CD14-positive monocyte (primary cell): ENCODE measurements around the gene CYP4F8. TPM values are rescaled to one million over a fixed set of nuclear protein-coding genes. Genes with fewer than 3 reads are reported as not detected.

Source experiments
- DNase-seq, 3 donors: peaks; one replicate each; pipeline ENCODE4 v3.0.0-alpha.2; 2011 to 2022
- H2AFZ ChIP-seq: 2 replicates; pipeline ENCODE4 v1.6.0; 2012; ENCODE audit warnings: mild to moderate bottlenecking, low read depth, low read length, inconsistent platforms; ENCODE audit not compliant: insufficient read depth, poor library complexity, severe bottlenecking
- H3K27ac ChIP-seq, 2 donors: 1 replicate in 1 of 2; 2 replicates in 1 of 2; pipeline ENCODE4 v1.5.1; 2012 to 2013; ENCODE audit warnings: low read length in 2 of 2, control low read depth in 1 of 2, inconsistent platforms in 1 of 2, low read depth in 1 of 2, mild to moderate bottlenecking in 1 of 2
- H3K27me3 ChIP-seq, 2 donors: one replicate each; pipeline versions ENCODE4 v1.6.0 to v1.6.1; 2011 to 2013; ENCODE audit warnings: low read length in 2 of 2; ENCODE audit not compliant: control insufficient read depth in 2 of 2, insufficient read depth in 2 of 2
- H3K36me3 ChIP-seq, 2 donors: replicated peaks in 1 of 2; 1 replicate in 1 of 2; 2 replicates in 1 of 2; pipeline versions ENCODE4 v1.5.1 to v1.6.1; 2012 to 2013; ENCODE audit warnings: low read length in 2 of 2, control low read depth in 1 of 2, inconsistent platforms in 1 of 2, mild to moderate bottlenecking in 1 of 2; ENCODE audit not compliant: insufficient read depth in 2 of 2, control insufficient read depth in 1 of 2
- H3K4me1 ChIP-seq, 2 donors: 1 replicate in 1 of 2; 2 replicates in 1 of 2; pipeline versions ENCODE4 v1.5.1 to v1.6.1; 2012 to 2013; ENCODE audit warnings: low read length in 2 of 2, control low read depth in 1 of 2, inconsistent platforms in 1 of 2, mild to moderate bottlenecking in 1 of 2, moderate library complexity in 1 of 2; ENCODE audit not compliant: insufficient read depth in 2 of 2, control insufficient read depth in 1 of 2
- H3K4me2 ChIP-seq: replicated peaks from 2 replicates; pipeline ENCODE3; 2012; ENCODE audit warnings: low read length, moderate library complexity, mild to moderate bottlenecking; ENCODE audit not compliant: poor library complexity, severe bottlenecking; ENCODE audit errors: extremely low read depth
- H3K4me3 ChIP-seq, 3 experiments: fragments of 200-600 bp in 1 of 3; sonication (generic) in 1 of 3; replicated peaks in 1 of 3; 1 replicate in 2 of 3; 2 replicates in 1 of 3; pipeline ENCODE4 v1.5.1; 2011 to 2013; ENCODE audit warnings: low read length in 3 of 3, mild to moderate bottlenecking in 3 of 3, control low read depth in 2 of 3, low read depth in 2 of 3, inconsistent platforms in 1 of 3, moderate library complexity in 1 of 3
- H3K79me2 ChIP-seq: 2 replicates; pipeline ENCODE4 v1.6.0; 2012; ENCODE audit warnings: mild to moderate bottlenecking, control low read depth, inconsistent platforms, low read length, moderate library complexity; ENCODE audit not compliant: insufficient read depth
- H3K9ac ChIP-seq: 2 replicates; pipeline ENCODE4 v1.6.0; 2017; ENCODE audit warnings: low read length, mild to moderate bottlenecking; ENCODE audit not compliant: insufficient read depth, poor library complexity, severe bottlenecking
- H3K9me3 ChIP-seq, 2 donors: replicated peaks in 1 of 2; 1 replicate in 1 of 2; 2 replicates in 1 of 2; pipeline versions ENCODE4 v1.5.1 to v1.6.1; 2012 to 2013; ENCODE audit warnings: low read length in 2 of 2, control low read depth in 1 of 2; ENCODE audit not compliant: control insufficient read depth in 1 of 2, insufficient read depth in 1 of 2
- H4K20me1 ChIP-seq: 2 replicates; pipeline ENCODE4 v1.6.0; 2012; ENCODE audit warnings: mild to moderate bottlenecking, low read length, control low read depth, moderate library complexity; ENCODE audit not compliant: insufficient read depth
- H3K27ac Mint-ChIP-seq, 7 donors: one replicate each; pipeline ENCODE4 v1.8.0; 2020; ENCODE audit warnings: mild to moderate bottlenecking in 7 of 7, mixed read lengths in 7 of 7, moderate library complexity in 6 of 7, inconsistent platforms in 2 of 7
- H3K27me3 Mint-ChIP-seq, 3 donors: one replicate each; pipeline ENCODE4 v1.8.0; 2021 to 2022; ENCODE audit warnings: low read depth in 3 of 3, mild to moderate bottlenecking in 3 of 3, mixed read lengths in 3 of 3, moderate library complexity in 3 of 3, inconsistent platforms in 1 of 3
- H3K36me3 Mint-ChIP-seq, 2 donors: one replicate each; pipeline ENCODE4 v1.8.0; 2020; ENCODE audit warnings: mixed read lengths in 2 of 2, inconsistent platforms in 1 of 2, mild to moderate bottlenecking in 1 of 2
- H3K4me1 Mint-ChIP-seq: one replicate; pipeline ENCODE4 v1.8.0; 2020; ENCODE audit warnings: mild to moderate bottlenecking, mixed read lengths
- H3K4me3 Mint-ChIP-seq, 2 donors: one replicate each; pipeline ENCODE4 v1.8.0; 2020; ENCODE audit warnings: mild to moderate bottlenecking in 2 of 2, mixed read lengths in 2 of 2, moderate library complexity in 1 of 2
- H3K9me3 Mint-ChIP-seq, 7 donors: one replicate each; pipeline ENCODE4 v1.8.0; 2020 to 2022; ENCODE audit warnings: mixed read lengths in 7 of 7, mild to moderate bottlenecking in 6 of 7, moderate library complexity in 6 of 7, inconsistent platforms in 2 of 7
- WGBS: methylation state at CpG from one replicate; pipeline ENCODE4 v1.1.5; 2013; ENCODE audit warnings: missing lambda C conversion rate; ENCODE audit not compliant: insufficient coverage; 5-methylcytosine and 5-hydroxymethylcytosine counted together
- intact Hi-C, 2 donors: fragments of 100-400 bp; cut with micrococcal nuclease; formaldehyde crosslinking; loops; one replicate each; pipeline versions ENCODE4 v1.15.0 to v1.15.1; 2023
- polyA plus RNA-seq, 3 donors: library from polyadenylated mRNA; depleted of rRNA in 1 of 3; unstranded in 2 of 3; stranded (reverse) in 1 of 3; fragments of 300-500 nt in 2 of 3; fragments of >200 nt in 1 of 3; fragmentation: Illumina TruSeq in 2 of 3; gene quantifications; 1 replicate in 2 of 3; 2 replicates in 1 of 3; pipeline ENCODE4 v1.2.3, GENCODE V29; 2012 to 2021
- TF ChIP-seq, protein P1 (sequence below): fragments of 200-600 bp; IDR thresholded peaks from one replicate; pipeline ENCODE4 v1.8.0; 2022; ENCODE audit warnings: antibody characterized with exemption, mild to moderate bottlenecking

The CYP4F8 gene
- polyA plus RNA-seq, 3 donors, result not detected

DNA sequence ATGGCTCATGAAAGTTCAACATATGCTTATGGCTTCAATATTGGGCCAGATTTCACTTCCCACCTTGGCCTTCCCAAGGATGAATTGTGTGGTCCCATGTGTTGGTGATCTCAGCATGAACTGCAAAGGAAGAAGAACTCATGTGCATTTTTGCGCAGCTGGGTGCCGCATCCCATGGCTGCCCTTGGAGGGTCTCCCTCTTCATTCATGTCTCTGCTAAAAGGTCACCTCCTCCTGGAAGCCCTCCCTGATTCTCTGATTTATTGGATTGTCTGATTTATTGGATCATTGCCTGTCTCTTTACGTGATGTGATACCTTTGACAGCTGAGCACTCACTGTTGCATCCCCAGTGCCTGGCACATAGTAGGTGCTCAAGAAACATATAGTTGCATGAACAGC, 1.7 kb upstream of the CYP4F8 start:
- no peaks in the 10 kb centered on the region for H3K4me1 ChIP-seq
- WGBS, result 80% methylated on average over 1 of the region's 3 CpGs
- H3K79me2 ChIP-seq, result no peaks in the 10 kb centered on the region
- no peak overlapping the region for H3K27ac ChIP-seq
- no peaks in the 10 kb centered on the region for H3K27me3 ChIP-seq
- H2AFZ ChIP-seq, result no peak overlapping the region
- TF ChIP-seq, protein P1, sequence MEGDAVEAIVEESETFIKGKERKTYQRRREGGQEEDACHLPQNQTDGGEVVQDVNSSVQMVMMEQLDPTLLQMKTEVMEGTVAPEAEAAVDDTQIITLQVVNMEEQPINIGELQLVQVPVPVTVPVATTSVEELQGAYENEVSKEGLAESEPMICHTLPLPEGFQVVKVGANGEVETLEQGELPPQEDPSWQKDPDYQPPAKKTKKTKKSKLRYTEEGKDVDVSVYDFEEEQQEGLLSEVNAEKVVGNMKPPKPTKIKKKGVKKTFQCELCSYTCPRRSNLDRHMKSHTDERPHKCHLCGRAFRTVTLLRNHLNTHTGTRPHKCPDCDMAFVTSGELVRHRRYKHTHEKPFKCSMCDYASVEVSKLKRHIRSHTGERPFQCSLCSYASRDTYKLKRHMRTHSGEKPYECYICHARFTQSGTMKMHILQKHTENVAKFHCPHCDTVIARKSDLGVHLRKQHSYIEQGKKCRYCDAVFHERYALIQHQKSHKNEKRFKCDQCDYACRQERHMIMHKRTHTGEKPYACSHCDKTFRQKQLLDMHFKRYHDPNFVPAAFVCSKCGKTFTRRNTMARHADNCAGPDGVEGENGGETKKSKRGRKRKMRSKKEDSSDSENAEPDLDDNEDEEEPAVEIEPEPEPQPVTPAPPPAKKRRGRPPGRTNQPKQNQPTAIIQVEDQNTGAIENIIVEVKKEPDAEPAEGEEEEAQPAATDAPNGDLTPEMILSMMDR, result no peak
- H3K4me3 ChIP-seq, result no peak overlapping the region
- Mint-ChIP-seq H3K27me3 (peaks cover 12 to 15% (median 13%) of the 10 kb centered on the region in 3 donors), H3K4me3 (no peak overlapping the region), H3K36me3 (no peaks in the 10 kb centered on the region), H3K9me3 (peaks cover 0 to 1% (median 0%) of the 10 kb centered on the region in 7 donors), H3K4me1 (peaks cover 25% of the 10 kb centered on the region), H3K27ac (no peak overlapping the region)
- no peak for DNase-seq
- no peak overlapping the region for H3K4me2 ChIP-seq
- no peak overlapping the region for H3K9ac ChIP-seq
- no peaks in the 10 kb centered on the region for H3K9me3 ChIP-seq
- no peaks in the 10 kb centered on the region for H3K36me3 ChIP-seq
- no peaks in the 10 kb centered on the region for H4K20me1 ChIP-seq
- intact Hi-C loops, result no loop called here

DNA sequence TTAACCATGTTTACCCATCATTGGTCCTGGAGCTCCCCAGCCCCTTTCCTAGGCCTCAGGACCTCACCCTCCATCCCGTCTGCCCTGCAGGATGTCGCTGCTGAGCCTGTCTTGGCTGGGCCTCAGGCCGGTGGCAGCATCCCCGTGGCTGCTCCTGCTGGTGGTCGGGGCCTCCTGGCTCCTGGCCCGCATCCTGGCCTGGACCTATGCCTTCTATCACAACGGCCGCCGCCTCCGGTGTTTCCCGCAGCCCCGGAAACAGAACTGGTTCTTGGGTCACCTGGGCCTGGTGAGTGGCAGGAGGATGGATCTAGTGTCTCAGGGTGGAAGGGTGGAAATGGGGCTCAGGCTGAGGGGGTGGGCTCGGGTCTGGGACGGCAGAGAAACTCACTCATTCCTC, 508 bp downstream of the CYP4F8 start:
- Histone ChIP-seq H3K27me3 (no peaks in the 10 kb centered on the region), H2AFZ (no peak overlapping the region), H3K4me3 (no peak overlapping the region), H3K9ac (no peak overlapping the region), H3K79me2 (no peaks in the 10 kb centered on the region), H3K4me1 (no peaks in the 10 kb centered on the region), H3K9me3 (no peaks in the 10 kb centered on the region), H3K4me2 (no peak overlapping the region), H4K20me1 (no peaks in the 10 kb centered on the region), H3K36me3 (no peaks in the 10 kb centered on the region), H3K27ac (no peak overlapping the region)
- Mint-ChIP-seq H3K4me3 (no peak overlapping the region), H3K27me3 (peaks cover 11 to 15% (median 13%) of the 10 kb centered on the region in 3 donors), H3K27ac (peak overlapping the region in 1 of 7 donors; percentile 21), H3K36me3 (no peaks in the 10 kb centered on the region), H3K9me3 (peaks cover 0 to 1% (median 0%) of the 10 kb centered on the region in 7 donors), H3K4me1 (peaks cover 14% of the 10 kb centered on the region)
- intact Hi-C loops, result no loop called here
- TF ChIP-seq, protein P1, result no peak
- DNase-seq, result no peak
- 81% methylated on average over 10 of the region's 14 CpGs for WGBS
